Esophagus (tissue), 2 donors: Measurements from ENCODE around the gene FUT8. TPM values are rescaled to one million over a fixed set of nuclear protein-coding genes. Genes with fewer than 3 reads are reported as not detected.

ENCODE experiments used
- H3K27ac ChIP-seq, 2 donors: one replicate each; pipeline ENCODE4 v1.5.1; 2013; ENCODE audit warnings: low read depth in 2 of 2, mild to moderate bottlenecking in 2 of 2, inconsistent platforms in 1 of 2, low read length in 1 of 2, moderate library complexity in 1 of 2
- H3K27me3 ChIP-seq, 2 donors: one replicate each; pipeline ENCODE4 v1.6.1; 2013; ENCODE audit warnings: low read length in 2 of 2, control low read depth in 1 of 2, mild to moderate bottlenecking in 1 of 2; ENCODE audit not compliant: insufficient read depth in 2 of 2, control insufficient read depth in 1 of 2
- H3K36me3 ChIP-seq, 2 donors: one replicate each; pipeline ENCODE4 v1.6.1; 2013; ENCODE audit warnings: low read length in 1 of 2; ENCODE audit not compliant: control insufficient read depth in 2 of 2, insufficient read depth in 2 of 2
- H3K4me1 ChIP-seq, 2 donors: one replicate each; pipeline ENCODE4 v1.6.1; 2013; ENCODE audit warnings: low read length in 1 of 2; ENCODE audit not compliant: control insufficient read depth in 2 of 2, insufficient read depth in 2 of 2
- H3K4me3 ChIP-seq, 2 donors: one replicate each; pipeline ENCODE4 v1.5.1; 2013; ENCODE audit warnings: low read length in 2 of 2, mild to moderate bottlenecking in 2 of 2, low read depth in 1 of 2, moderate library complexity in 1 of 2
- H3K9me3 ChIP-seq, 2 donors: one replicate each; pipeline ENCODE4 v1.6.1; 2013; ENCODE audit warnings: mild to moderate bottlenecking in 2 of 2, low read depth in 1 of 2, low read length in 1 of 2, moderate library complexity in 1 of 2; ENCODE audit not compliant: control insufficient read depth in 2 of 2, insufficient read depth in 1 of 2
- WGBS, 2 donors: extraction: QIAGEN DNeasy Blood & Tissue Kit; methylation state at CpG; one replicate each; pipeline ENCODE4 v1.1.7; 2013; 5-methylcytosine and 5-hydroxymethylcytosine counted together
- polyA plus RNA-seq, 2 donors: library from polyadenylated mRNA; stranded (reverse); fragments of 200-250 nt; gene quantifications; one replicate each; pipeline ENCODE4 v1.2.3, GENCODE V29; 2013
- donor health status: healthy with polysubstance abuse.
- donor health status: Bipolar disorder and iron deficiency.

Gene FUT8
- polyA plus RNA-seq, 2 donors = 2.5 to 3.4 TPM

DNA sequence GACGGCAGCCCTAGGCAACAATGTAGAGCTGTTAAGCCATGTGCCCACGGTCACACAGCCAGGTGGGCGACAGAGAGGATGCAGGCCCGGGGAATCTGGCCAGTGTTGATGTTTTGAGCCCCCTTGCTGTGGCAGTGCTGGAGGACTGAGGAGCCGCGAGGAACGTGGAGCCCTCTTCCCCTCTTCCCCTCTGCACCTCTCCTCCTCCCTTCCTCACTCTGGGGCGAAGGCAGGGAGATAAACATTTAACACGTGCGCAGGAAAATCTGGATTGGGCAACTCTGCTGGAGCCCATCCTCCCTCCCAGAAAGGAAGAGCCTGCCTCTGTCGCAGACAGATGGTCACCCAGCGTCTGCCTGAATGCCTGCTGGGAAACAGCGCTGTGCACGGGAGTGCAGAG lies 376.8 kb downstream of the FUT8 start:
- no peak overlapping the region for H3K27ac ChIP-seq

GRCh38 chr14:65790172-65790815 lies 377.8 kb downstream of the FUT8 start:
- H3K27me3 ChIP-seq = no peaks in the 10 kb centered on the region
- no peaks in the 10 kb centered on the region for H3K36me3 ChIP-seq
- WGBS, 2 donors = 64 to 65% methylated on average over 7 of the region's 7 CpGs
- H3K4me1 ChIP-seq = no peaks in the 10 kb centered on the region
- no peak overlapping the region for H3K4me3 ChIP-seq
- no peak overlapping the region for H3K27ac ChIP-seq
- H3K9me3 ChIP-seq = peaks cover 0 to 3% of the 10 kb centered on the region in 2 donors

More for the DNA sequence above, 376.8 kb downstream of the FUT8 start:
- H3K36me3 ChIP-seq = no peaks in the 10 kb centered on the region
- no peaks in the 10 kb centered on the region for H3K4me1 ChIP-seq
- peaks cover 0 to 3% of the 10 kb centered on the region in 2 donors for H3K9me3 ChIP-seq
- H3K27me3 ChIP-seq = no peaks in the 10 kb centered on the region
- 69 to 80% methylated on average over 14 of the region's 14 CpGs for WGBS, 2 donors
- H3K4me3 ChIP-seq = no peak overlapping the region

- WGBS, 2 donors = 73 to 76% methylated on average over 14 of the region's 14 CpGs
Measured at GRCh38 chr14:65791191-65791981, 378.9 kb downstream of the FUT8 start.

GRCh38 chr14:65792208-65792905 lies 379.8 kb downstream of the FUT8 start:
- no peaks in the 10 kb centered on the region for H3K27me3 ChIP-seq
- no peak overlapping the region for H3K4me3 ChIP-seq
- no peaks in the 10 kb centered on the region for H3K4me1 ChIP-seq
- no peaks in the 10 kb centered on the region for H3K36me3 ChIP-seq
- WGBS, 2 donors = 73 to 79% methylated on average over 9 of the region's 9 CpGs
- H3K9me3 ChIP-seq = peaks cover 0 to 3% of the 10 kb centered on the region in 2 donors
- no peak overlapping the region for H3K27ac ChIP-seq

More at GRCh38 chr14:65791191-65791981, 378.9 kb downstream of the FUT8 start:
- no peaks in the 10 kb centered on the region for H3K4me1 ChIP-seq
- no peaks in the 10 kb centered on the region for H3K27me3 ChIP-seq
- peaks cover 0 to 3% of the 10 kb centered on the region in 2 donors for H3K9me3 ChIP-seq
- H3K27ac ChIP-seq = no peak overlapping the region
- H3K36me3 ChIP-seq = no peaks in the 10 kb centered on the region
- H3K4me3 ChIP-seq = no peak overlapping the region
